ENCODE results near the gene KCNMA1. TPM values are rescaled to one million over a fixed set of nuclear protein-coding genes. Genes with fewer than 3 reads are reported as not detected.

The KCNMA1 gene
- total and polyA plus RNA-seq, 4 donors: 36.2 to 95.0 (median 54.3) TPM

GRCh38 chr10:77455561-77455960 lies 182.0 kb downstream of the KCNMA1 start:
- peaks cover 26% of the 10 kb centered on the region for H3K4me1 ChIP-seq (ENCODE audit: control insufficient read depth, insufficient read depth, low read length)
- no peak overlapping the region for H3K27ac ChIP-seq (ENCODE audit: low read depth, low read length)
- no peaks in the 10 kb centered on the region for H3K27me3 ChIP-seq (ENCODE audit: control insufficient read depth, insufficient read depth, low read length)
- peak in 1 of 6 donors; percentile 28 for DNase-seq (ENCODE audit: low read depth in 4 of 6, low spot score in 6 of 6)
- H3K9me3 ChIP-seq (ENCODE audit: control insufficient read depth, insufficient read depth, low read length): no peaks in the 10 kb centered on the region
- 73% methylated on average over 1 of the region's 2 CpGs for WGBS (ENCODE audit: insufficient coverage)
- no peaks in the 10 kb centered on the region for H3K36me3 ChIP-seq (ENCODE audit: control insufficient read depth, insufficient read depth, low read length)
- H3K4me3 ChIP-seq (ENCODE audit: low read depth, low read length): no peak overlapping the region

GRCh38 chr10:77452952-77453564 lies 184.6 kb downstream of the KCNMA1 start:
- no peak for DNase-seq (ENCODE audit: low read depth in 4 of 6, low spot score in 6 of 6)
- no peak overlapping the region for H3K27ac ChIP-seq (ENCODE audit: low read depth, low read length)
- no peaks in the 10 kb centered on the region for H3K36me3 ChIP-seq (ENCODE audit: control insufficient read depth, insufficient read depth, low read length)
- no peaks in the 10 kb centered on the region for H3K27me3 ChIP-seq (ENCODE audit: control insufficient read depth, insufficient read depth, low read length)
- no peak overlapping the region for H3K4me3 ChIP-seq (ENCODE audit: low read depth, low read length)
- peaks cover 23% of the 10 kb centered on the region for H3K4me1 ChIP-seq (ENCODE audit: control insufficient read depth, insufficient read depth, low read length)
- 74% methylated on average over 2 of the region's 4 CpGs for WGBS (ENCODE audit: insufficient coverage)
- no peaks in the 10 kb centered on the region for H3K9me3 ChIP-seq (ENCODE audit: control insufficient read depth, insufficient read depth, low read length)

GRCh38 chr10:77451886-77452285 lies 185.7 kb downstream of the KCNMA1 start:
- DNase-seq (ENCODE audit: low read depth in 4 of 6, low spot score in 6 of 6): no peak
- 100% methylated on average over 1 of the region's 2 CpGs for WGBS (ENCODE audit: insufficient coverage)
- no peaks in the 10 kb centered on the region for H3K9me3 ChIP-seq (ENCODE audit: control insufficient read depth, insufficient read depth, low read length)
- H3K27ac ChIP-seq (ENCODE audit: low read depth, low read length): no peak overlapping the region
- peaks cover 12% of the 10 kb centered on the region for H3K4me1 ChIP-seq (ENCODE audit: control insufficient read depth, insufficient read depth, low read length)
- H3K27me3 ChIP-seq (ENCODE audit: control insufficient read depth, insufficient read depth, low read length): no peaks in the 10 kb centered on the region
- no peaks in the 10 kb centered on the region for H3K36me3 ChIP-seq (ENCODE audit: control insufficient read depth, insufficient read depth, low read length)
- H3K4me3 ChIP-seq (ENCODE audit: low read depth, low read length): no peak overlapping the region

GRCh38 chr10:77448226-77448625 lies 189.4 kb downstream of the KCNMA1 start:
- Histone ChIP-seq H3K4me1 (ENCODE audit: control insufficient read depth, insufficient read depth, low read length) (peaks cover 3% of the 10 kb centered on the region), H3K36me3 (ENCODE audit: control insufficient read depth, insufficient read depth, low read length) (no peaks in the 10 kb centered on the region), H3K27ac (ENCODE audit: low read depth, low read length) (no peak overlapping the region), H3K9me3 (ENCODE audit: control insufficient read depth, insufficient read depth, low read length) (no peaks in the 10 kb centered on the region), H3K4me3 (ENCODE audit: low read depth, low read length) (no peak overlapping the region), H3K27me3 (ENCODE audit: control insufficient read depth, insufficient read depth, low read length) (no peaks in the 10 kb centered on the region)
- no peak for DNase-seq (ENCODE audit: low read depth in 4 of 6, low spot score in 6 of 6)
- 75% methylated on average over 2 of the region's 5 CpGs for WGBS (ENCODE audit: insufficient coverage)

- DNase-seq (ENCODE audit: low read depth in 4 of 6, low spot score in 6 of 6): no peak
- Histone ChIP-seq H3K4me1 (ENCODE audit: control insufficient read depth, insufficient read depth, low read length) (peaks cover 3% of the 10 kb centered on the region), H3K27ac (ENCODE audit: low read depth, low read length) (no peak overlapping the region), H3K27me3 (ENCODE audit: control insufficient read depth, insufficient read depth, low read length) (no peaks in the 10 kb centered on the region), H3K36me3 (ENCODE audit: control insufficient read depth, insufficient read depth, low read length) (no peaks in the 10 kb centered on the region), H3K4me3 (ENCODE audit: low read depth, low read length) (no peak overlapping the region), H3K9me3 (ENCODE audit: control insufficient read depth, insufficient read depth, low read length) (no peaks in the 10 kb centered on the region)
- 90% methylated on average over 4 of the region's 4 CpGs for WGBS (ENCODE audit: insufficient coverage)
Measured at GRCh38 chr10:77446700-77447099, 190.9 kb downstream of the KCNMA1 start.

- Histone ChIP-seq H3K27me3 (ENCODE audit: control insufficient read depth, insufficient read depth, low read length) (no peaks in the 10 kb centered on the region), H3K4me3 (ENCODE audit: low read depth, low read length) (no peak overlapping the region), H3K9me3 (ENCODE audit: control insufficient read depth, insufficient read depth, low read length) (no peaks in the 10 kb centered on the region), H3K36me3 (ENCODE audit: control insufficient read depth, insufficient read depth, low read length) (no peaks in the 10 kb centered on the region), H3K27ac (ENCODE audit: low read depth, low read length) (no peak overlapping the region), H3K4me1 (ENCODE audit: control insufficient read depth, insufficient read depth, low read length) (peaks cover 3% of the 10 kb centered on the region)
- 100% methylated on average over 6 of the region's 7 CpGs for WGBS (ENCODE audit: insufficient coverage)
- DNase-seq (ENCODE audit: low read depth in 4 of 6, low spot score in 6 of 6): no peak
Measured at GRCh38 chr10:77445547-77445946, 192.1 kb downstream of the KCNMA1 start.

- Histone ChIP-seq H3K36me3 (ENCODE audit: control insufficient read depth, insufficient read depth, low read length) (no peaks in the 10 kb centered on the region), H3K9me3 (ENCODE audit: control insufficient read depth, insufficient read depth, low read length) (no peaks in the 10 kb centered on the region), H3K27ac (ENCODE audit: low read depth, low read length) (no peak overlapping the region), H3K27me3 (ENCODE audit: control insufficient read depth, insufficient read depth, low read length) (no peaks in the 10 kb centered on the region), H3K4me3 (ENCODE audit: low read depth, low read length) (no peak overlapping the region), H3K4me1 (ENCODE audit: control insufficient read depth, insufficient read depth, low read length) (peaks cover 3% of the 10 kb centered on the region)
- WGBS (ENCODE audit: insufficient coverage): 57% methylated on average over 1 of the region's 2 CpGs
- no peak for DNase-seq (ENCODE audit: low read depth in 4 of 6, low spot score in 6 of 6)
Measured at GRCh38 chr10:77444041-77444440, 193.6 kb downstream of the KCNMA1 start.

GRCh38 chr10:77442699-77443189 lies 194.9 kb downstream of the KCNMA1 start:
- H3K4me1 ChIP-seq (ENCODE audit: control insufficient read depth, insufficient read depth, low read length): peaks cover 3% of the 10 kb centered on the region
- no peaks in the 10 kb centered on the region for H3K9me3 ChIP-seq (ENCODE audit: control insufficient read depth, insufficient read depth, low read length)
- H3K36me3 ChIP-seq (ENCODE audit: control insufficient read depth, insufficient read depth, low read length): no peaks in the 10 kb centered on the region
- H3K27ac ChIP-seq (ENCODE audit: low read depth, low read length): no peak overlapping the region
- DNase-seq (ENCODE audit: low read depth in 4 of 6, low spot score in 6 of 6): no peak
- H3K4me3 ChIP-seq (ENCODE audit: low read depth, low read length): no peak overlapping the region
- no peaks in the 10 kb centered on the region for H3K27me3 ChIP-seq (ENCODE audit: control insufficient read depth, insufficient read depth, low read length)
- WGBS (ENCODE audit: insufficient coverage): 74% methylated on average over 5 of the region's 6 CpGs

- DNase-seq (ENCODE audit: low read depth in 4 of 6, low spot score in 6 of 6): no peak
- Histone ChIP-seq H3K36me3 (ENCODE audit: control insufficient read depth, insufficient read depth, low read length) (no peaks in the 10 kb centered on the region), H3K4me1 (ENCODE audit: control insufficient read depth, insufficient read depth, low read length) (peaks cover 3% of the 10 kb centered on the region), H3K9me3 (ENCODE audit: control insufficient read depth, insufficient read depth, low read length) (no peaks in the 10 kb centered on the region), H3K27ac (ENCODE audit: low read depth, low read length) (no peak overlapping the region), H3K27me3 (ENCODE audit: control insufficient read depth, insufficient read depth, low read length) (no peaks in the 10 kb centered on the region), H3K4me3 (ENCODE audit: low read depth, low read length) (no peak overlapping the region)
- WGBS (ENCODE audit: insufficient coverage): 90% methylated on average over 2 of the region's 8 CpGs
Measured at GRCh38 chr10:77441353-77442166, 196.0 kb downstream of the KCNMA1 start.

All from spinal cord (tissue), 10 donors.